GM12892 (cell line): Measurements from ENCODE around the gene ZNF821.

Source experiments
- POLR2A ChIP-seq: IDR thresholded peaks from 2 replicates; pipeline ENCODE4 v1.6.1; 2011; ENCODE audit warnings: low read depth, low read length, control low read depth
- POLR2AphosphoS5 ChIP-seq: IDR thresholded peaks from 2 replicates; pipeline ENCODE4 v1.6.1; 2011; ENCODE audit warnings: low read depth, low read length, control low read depth
- TAF1 ChIP-seq: IDR thresholded peaks from 2 replicates; pipeline ENCODE4 v1.6.1; 2011; ENCODE audit warnings: low read depth, mild to moderate bottlenecking, control low read depth, low read length, borderline replicate concordance

- TF ChIP-seq POLR2A (no peak), POLR2AphosphoS5 (no peak), TAF1 (no peak)
Measured at GRCh38 chr16:71867939-71868338, 16.0 kb downstream of the ZNF821 start.
